A549 (cell line): ENCODE measurements around the gene GPD1L.
"Not testable (repeated sequence)": the region's sequence is repeated elsewhere in the genome, so short reads cannot be mapped to it uniquely, and the experiment has no call there.

Experiments used
- JUN ChIP-seq, 2 experiments: fragments of >200 bp; sonication (Bioruptor Twin); formaldehyde crosslinking; IDR thresholded peaks; 2 replicates in 1 of 2; 3 replicates in 1 of 2; pipeline ENCODE4 v1.6.1; 2016 to 2017
- TF ChIP-seq, protein P1 (sequence below): fragments of >200 bp; sonication (Bioruptor Twin); formaldehyde crosslinking; IDR thresholded peaks from 3 replicates; pipeline ENCODE4 v1.5.1; 2016

DNA sequence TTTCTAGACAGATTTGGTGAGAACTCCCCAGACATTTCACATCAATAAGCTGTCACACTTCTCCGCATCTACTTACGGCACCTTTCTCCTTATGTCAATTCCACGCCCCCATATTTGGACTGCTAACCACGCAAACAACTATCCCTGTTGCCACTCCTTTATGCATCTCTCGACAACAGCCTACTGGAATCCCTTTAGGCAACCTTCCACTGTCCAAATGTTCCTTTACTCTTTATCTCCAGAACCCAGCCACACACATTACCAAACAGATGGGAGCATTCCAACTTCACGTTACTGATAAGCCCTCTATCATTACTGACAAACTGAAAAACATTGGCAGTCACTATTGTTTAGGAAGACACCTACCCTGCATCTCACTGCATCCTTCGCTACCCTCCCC, 32.2 kb upstream of the GPD1L start:
- not testable (repeated sequence) for TF ChIP-seq JUN (IDR thresholded peaks at IDR 0.05)
- TF ChIP-seq, protein P1, sequence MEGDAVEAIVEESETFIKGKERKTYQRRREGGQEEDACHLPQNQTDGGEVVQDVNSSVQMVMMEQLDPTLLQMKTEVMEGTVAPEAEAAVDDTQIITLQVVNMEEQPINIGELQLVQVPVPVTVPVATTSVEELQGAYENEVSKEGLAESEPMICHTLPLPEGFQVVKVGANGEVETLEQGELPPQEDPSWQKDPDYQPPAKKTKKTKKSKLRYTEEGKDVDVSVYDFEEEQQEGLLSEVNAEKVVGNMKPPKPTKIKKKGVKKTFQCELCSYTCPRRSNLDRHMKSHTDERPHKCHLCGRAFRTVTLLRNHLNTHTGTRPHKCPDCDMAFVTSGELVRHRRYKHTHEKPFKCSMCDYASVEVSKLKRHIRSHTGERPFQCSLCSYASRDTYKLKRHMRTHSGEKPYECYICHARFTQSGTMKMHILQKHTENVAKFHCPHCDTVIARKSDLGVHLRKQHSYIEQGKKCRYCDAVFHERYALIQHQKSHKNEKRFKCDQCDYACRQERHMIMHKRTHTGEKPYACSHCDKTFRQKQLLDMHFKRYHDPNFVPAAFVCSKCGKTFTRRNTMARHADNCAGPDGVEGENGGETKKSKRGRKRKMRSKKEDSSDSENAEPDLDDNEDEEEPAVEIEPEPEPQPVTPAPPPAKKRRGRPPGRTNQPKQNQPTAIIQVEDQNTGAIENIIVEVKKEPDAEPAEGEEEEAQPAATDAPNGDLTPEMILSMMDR, result not testable (repeated sequence)
